Prostate gland (tissue), 2 donors: ENCODE measurements around the gene THAP5.

ENCODE experiments used
- POLR2A ChIP-seq: fragments of 450-650 bp; IDR thresholded peaks from one replicate; pipeline ENCODE4 v1.6.1; 2016; ENCODE audit warnings: antibody characterized with exemption, mild to moderate bottlenecking
- POLR2AphosphoS5 ChIP-seq: sonication (generic); formaldehyde crosslinking; IDR thresholded peaks from one replicate; pipeline ENCODE4 v1.6.1; 2017; ENCODE audit warnings: antibody characterized with exemption
- TF ChIP-seq, protein P1 (sequence below), 4 experiments: fragments of 200-600 bp in 2 of 4; fragments of 450-650 bp in 2 of 4; sonication (generic) in 2 of 4; IDR thresholded peaks; 1 replicate in 3 of 4; 2 replicates in 1 of 4; pipeline ENCODE4 v1.5.1; 2016 to 2019; ENCODE audit warnings: antibody characterized with exemption in 4 of 4, mild to moderate bottlenecking in 2 of 4, moderate library complexity in 2 of 4

DNA sequence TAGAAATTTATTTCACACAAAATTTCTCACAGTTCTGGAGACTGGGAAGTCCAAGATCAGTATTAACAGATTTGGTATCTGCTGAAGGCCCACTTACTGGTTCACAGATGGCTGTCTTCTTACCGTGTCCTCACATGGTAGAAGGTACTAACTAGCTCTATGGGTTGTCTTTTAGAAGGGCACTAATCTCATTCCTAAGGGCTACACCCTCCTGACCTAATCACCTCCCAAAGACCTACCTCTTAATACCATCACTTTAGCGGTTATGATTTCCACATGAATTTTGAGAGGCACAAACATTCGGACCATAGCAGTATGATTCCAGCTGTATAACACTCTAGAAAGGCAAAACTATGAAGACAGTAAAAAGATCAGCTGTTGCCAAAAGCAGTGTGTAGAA, 51.6 kb downstream of the THAP5 start:
- TF ChIP-seq, protein P1, sequence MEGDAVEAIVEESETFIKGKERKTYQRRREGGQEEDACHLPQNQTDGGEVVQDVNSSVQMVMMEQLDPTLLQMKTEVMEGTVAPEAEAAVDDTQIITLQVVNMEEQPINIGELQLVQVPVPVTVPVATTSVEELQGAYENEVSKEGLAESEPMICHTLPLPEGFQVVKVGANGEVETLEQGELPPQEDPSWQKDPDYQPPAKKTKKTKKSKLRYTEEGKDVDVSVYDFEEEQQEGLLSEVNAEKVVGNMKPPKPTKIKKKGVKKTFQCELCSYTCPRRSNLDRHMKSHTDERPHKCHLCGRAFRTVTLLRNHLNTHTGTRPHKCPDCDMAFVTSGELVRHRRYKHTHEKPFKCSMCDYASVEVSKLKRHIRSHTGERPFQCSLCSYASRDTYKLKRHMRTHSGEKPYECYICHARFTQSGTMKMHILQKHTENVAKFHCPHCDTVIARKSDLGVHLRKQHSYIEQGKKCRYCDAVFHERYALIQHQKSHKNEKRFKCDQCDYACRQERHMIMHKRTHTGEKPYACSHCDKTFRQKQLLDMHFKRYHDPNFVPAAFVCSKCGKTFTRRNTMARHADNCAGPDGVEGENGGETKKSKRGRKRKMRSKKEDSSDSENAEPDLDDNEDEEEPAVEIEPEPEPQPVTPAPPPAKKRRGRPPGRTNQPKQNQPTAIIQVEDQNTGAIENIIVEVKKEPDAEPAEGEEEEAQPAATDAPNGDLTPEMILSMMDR (IDR thresholded peaks at IDR 0.05), result no peak
- TF ChIP-seq POLR2AphosphoS5, result no peak
- no peak for TF ChIP-seq POLR2A
